GM23338 (cell line): ENCODE results near the gene ETF1. TPM values are rescaled to one million over a fixed set of nuclear protein-coding genes. Genes with fewer than 3 reads are reported as not detected.

ENCODE experiments used
- ATAC-seq: fragments of 200-7000 bp; cut with Tn5 transposase; 3 replicates; pipeline ENCODE4 v1.9.1; 2020
- DNase-seq: peaks from one replicate; pipeline ENCODE4 v3.0.0-alpha.2; 2015; ENCODE audit warnings: low spot score
- H2AFZ ChIP-seq: fragments of 200-600 bp; sonication (generic); 2 replicates; pipeline ENCODE4 v1.8.0; 2016; ENCODE audit warnings: antibody characterized with exemption, mild to moderate bottlenecking, moderate library complexity
- H3F3A ChIP-seq: fragments of 200-600 bp; sonication (generic); replicated peaks from 2 replicates; pipeline ENCODE4 v1.8.0; 2017; ENCODE audit warnings: antibody characterized with exemption, mixed run types, low read depth
- H3K27ac ChIP-seq: fragments of 200-600 bp; sonication (generic); 2 replicates; pipeline ENCODE4 v1.6.1; 2016; ENCODE audit warnings: low read depth
- H3K27me3 ChIP-seq: fragments of 200-600 bp; sonication (generic); 2 replicates; pipeline ENCODE4 v1.8.0; 2016; ENCODE audit warnings: mild to moderate bottlenecking, mixed run types, moderate library complexity; ENCODE audit not compliant: insufficient read depth
- H3K36me3 ChIP-seq: fragments of 200-600 bp; sonication (generic); 2 replicates; pipeline ENCODE4 v1.8.0; 2016; ENCODE audit warnings: mild to moderate bottlenecking; ENCODE audit not compliant: insufficient read depth
- H3K4me1 ChIP-seq: fragments of 200-600 bp; sonication (generic); 2 replicates; pipeline ENCODE4 v1.8.0; 2016; ENCODE audit warnings: mild to moderate bottlenecking, moderate library complexity; ENCODE audit not compliant: insufficient read depth
- H3K4me2 ChIP-seq: fragments of 200-600 bp; sonication (generic); 2 replicates; pipeline ENCODE4 v1.7.1; 2017; ENCODE audit warnings: mixed run types
- H3K4me3 ChIP-seq: fragments of 200-600 bp; sonication (generic); 2 replicates; pipeline ENCODE4 v1.6.1; 2016; ENCODE audit warnings: mixed run types
- H3K79me2 ChIP-seq: fragments of 200-600 bp; sonication (generic); replicated peaks from 2 replicates; pipeline ENCODE4 v1.8.0; 2017; ENCODE audit warnings: mild to moderate bottlenecking; ENCODE audit not compliant: insufficient read depth
- H3K9me2 ChIP-seq: fragments of 200-600 bp; sonication (generic); 2 replicates; pipeline ENCODE4 v1.8.0; 2017; ENCODE audit not compliant: insufficient read depth
- H4K20me1 ChIP-seq: fragments of 200-600 bp; sonication (generic); replicated peaks from 2 replicates; pipeline ENCODE4 v1.8.0; 2017; ENCODE audit warnings: mild to moderate bottlenecking; ENCODE audit not compliant: insufficient read depth
- H3K27ac Mint-ChIP-seq: 2 replicates; pipeline ENCODE4 v1.8.0; 2020; ENCODE audit warnings: inconsistent platforms, mild to moderate bottlenecking, moderate library complexity, mixed read lengths
- H3K27me3 Mint-ChIP-seq: 3 replicates; pipeline ENCODE4 v1.8.0; 2022; ENCODE audit warnings: low read depth, mild to moderate bottlenecking, moderate library complexity, mixed read lengths, inconsistent platforms; ENCODE audit not compliant: insufficient read depth, poor library complexity
- H3K36me3 Mint-ChIP-seq: 3 replicates; pipeline ENCODE4 v1.8.0; 2021; ENCODE audit warnings: low read depth, mild to moderate bottlenecking, inconsistent platforms, moderate library complexity, mixed read lengths
- H3K4me1 Mint-ChIP-seq: 3 replicates; pipeline ENCODE4 v1.8.0; 2020; ENCODE audit warnings: mild to moderate bottlenecking, inconsistent platforms, mixed read lengths
- H3K4me3 Mint-ChIP-seq: 3 replicates; pipeline ENCODE4 v1.8.0; 2021; ENCODE audit warnings: moderate library complexity, mild to moderate bottlenecking, inconsistent platforms, mixed read lengths
- H3K9me3 Mint-ChIP-seq: 3 replicates; pipeline ENCODE4 v1.8.0; 2020; ENCODE audit warnings: moderate library complexity, mild to moderate bottlenecking, inconsistent platforms, mixed read lengths
- CREB1 ChIP-seq: fragments of 250-450 bp; sonication (Bioruptor Pico); IDR thresholded peaks from 2 replicates; pipeline ENCODE4 v1.5.0; 2020; ENCODE audit warnings: low read depth, mild to moderate bottlenecking, moderate library complexity
- CTCF ChIP-seq, 2 experiments: fragments of 200-600 bp in 1 of 2; sonication (generic) in 1 of 2; conservative IDR thresholded peaks; 2 replicates each; pipeline versions ENCODE4 v1.5.1 to v1.6.1; 2016 to 2017; ENCODE audit warnings: antibody characterized with exemption in 2 of 2, low read depth in 2 of 2, mild to moderate bottlenecking in 2 of 2, moderate library complexity in 1 of 2
- ETS1 ChIP-seq: IDR thresholded peaks from 2 replicates; pipeline ENCODE4 v1.6.1; 2016; ENCODE audit warnings: antibody characterized with exemption
- JUNB ChIP-seq: IDR thresholded peaks from one replicate; pipeline ENCODE4 v1.6.1; 2016; ENCODE audit warnings: antibody characterized with exemption; ENCODE audit not compliant: unreplicated experiment
- POLR2AphosphoS5 ChIP-seq: IDR thresholded peaks from 2 replicates; pipeline ENCODE4 v1.6.1; 2016; ENCODE audit warnings: antibody characterized with exemption, low read depth
- REST ChIP-seq: IDR thresholded peaks from one replicate; pipeline ENCODE4 v1.6.1; 2018; ENCODE audit warnings: antibody characterized with exemption; ENCODE audit not compliant: unreplicated experiment
- ZNF114 ChIP-seq: fragments of 250-450 bp; sonication (Bioruptor Pico); IDR thresholded peaks from 2 replicates; pipeline ENCODE4 v1.5.0; 2020; ENCODE audit warnings: mild to moderate bottlenecking, moderate library complexity
- ZNF331 ChIP-seq: fragments of 250-450 bp; sonication (Bioruptor Pico); IDR thresholded peaks from 2 replicates; pipeline ENCODE4 v1.5.0; 2020; ENCODE audit warnings: low read depth, mild to moderate bottlenecking, moderate library complexity
- polyA plus RNA-seq: library from polyadenylated mRNA; unstranded; fragments of >200 nt; fragmentation: Nextera tagmentation; extraction: Ambion mirVana; gene quantifications from 2 replicates; pipeline ENCODE4 v1.2.1, GENCODE V29; 2016
- total RNA-seq: library from RNA; depleted of rRNA; stranded (reverse); fragments of >200 nt; shearing (Covaris generic); gene quantifications from 2 replicates; pipeline ENCODE4 v1.2.3, GENCODE V29; 2014

ETF1 gene
- total and polyA plus RNA-seq, 2 experiments from 2014 or later = 68.9 to 136 TPM

- Histone ChIP-seq H3K4me2 (peak within 1 kb of the TSS; percentile 96), H2AFZ (peak within 1 kb of the TSS; percentile 82), H3K27ac (peak within 1 kb of the TSS; percentile 95), H4K20me1 (peaks cover 14% of the 10 kb centered on the region; the same call in 1 of the 2 replicates), H3K4me3 (peak within 1 kb of the TSS; percentile 94), H3K36me3 (0 out of 2 replicates have a peak, but pooled peaks cover 3% of the 10 kb centered on the region), H3F3A (peaks cover 9% of the 10 kb centered on the region), H3K79me2 (no peaks in the 10 kb centered on the region), H3K9me2 (no peaks in the 10 kb centered on the region), H3K4me1 (no peaks in the 10 kb centered on the region), H3K27me3 (peaks cover 26% of the 10 kb centered on the region)
- ATAC-seq (peak; percentile 18), DNase-seq (peak; percentile 98)
- Mint-ChIP-seq H3K27ac (peak within 1 kb of the TSS; percentile 78), H3K4me1 (peaks cover 32% of the 10 kb centered on the region), H3K36me3 (peaks cover 28% of the 10 kb centered on the region), H3K9me3 (peaks cover 11% of the 10 kb centered on the region; the same call in 2 of the 3 replicates), H3K4me3 (peak within 1 kb of the TSS; percentile 84), H3K27me3 (peaks cover 44% of the 10 kb centered on the region)
- TF ChIP-seq CREB1 (CRISPR knock-in tag) = peak; percentile 89
- TF ChIP-seq REST = peak; percentile 32
- no peak for TF ChIP-seq ZNF114
- TF ChIP-seq JUNB = no peak
- TF ChIP-seq POLR2AphosphoS5 = peak; percentile 84
- 0 out of 2 replicates have a peak, but pooled peaks have one; percentile 31 for TF ChIP-seq ETS1
Measured at GRCh38 chr5:138465261-138466124, 77.5 kb downstream of the ETF1 start, which contains the start of gene EGR1. EGR1 (plus strand) TSS chr5:138465479; CDS start chr5:138465762, 283 bp downstream.

GRCh38 chr5:138464388-138465260 lies 78.4 kb downstream of the ETF1 start:
- H3K9me2 ChIP-seq = no peaks in the 10 kb centered on the region
- H3K4me1 ChIP-seq = no peaks in the 10 kb centered on the region
- no peak for TF ChIP-seq ZNF331 (CRISPR knock-in tag)
- TF ChIP-seq CTCF (conservative IDR thresholded peaks at IDR 0.05; ENCODE audit: low read depth in 2 of 2) = peak in 1 of 2 experiments; percentile 15; a peak in 1 of 4 replicates
- H3K79me2 ChIP-seq = no peaks in the 10 kb centered on the region
- Mint-ChIP-seq H3K4me1 (peaks cover 35% of the 10 kb centered on the region), H3K27me3 (peaks cover 38% of the 10 kb centered on the region), H3K27ac (peak overlapping the region; percentile 78), H3K9me3 (peaks cover 11% of the 10 kb centered on the region; the same call in 2 of the 3 replicates), H3K36me3 (peaks cover 28% of the 10 kb centered on the region), H3K4me3 (peak overlapping the region; percentile 84)
- H3K4me2 ChIP-seq = peak overlapping the region; percentile 96
- 0 out of 2 replicates have a peak, but pooled peaks cover 3% of the 10 kb centered on the region for H3K36me3 ChIP-seq
- H3F3A ChIP-seq = peaks cover 9% of the 10 kb centered on the region
- ATAC-seq = peak; percentile 41
- peak overlapping the region; percentile 82 for H2AFZ ChIP-seq
- peak; percentile 100 for DNase-seq
- H4K20me1 ChIP-seq = peaks cover 14% of the 10 kb centered on the region; the same call in 1 of the 2 replicates
- H3K27ac ChIP-seq = peak overlapping the region; percentile 95
- H3K4me3 ChIP-seq = peak overlapping the region; percentile 94
- peaks cover 26% of the 10 kb centered on the region for H3K27me3 ChIP-seq
